Cerebellar nuclear complex (tissue), 1 donor: ENCODE results near the gene GFI1B.

Source experiments
- DNase-seq, 2 experiments: peaks; one replicate each; lab custom pipeline; 2025; lab: John Stamatoyannopoulos, UW

Gene GFI1B

DNA sequence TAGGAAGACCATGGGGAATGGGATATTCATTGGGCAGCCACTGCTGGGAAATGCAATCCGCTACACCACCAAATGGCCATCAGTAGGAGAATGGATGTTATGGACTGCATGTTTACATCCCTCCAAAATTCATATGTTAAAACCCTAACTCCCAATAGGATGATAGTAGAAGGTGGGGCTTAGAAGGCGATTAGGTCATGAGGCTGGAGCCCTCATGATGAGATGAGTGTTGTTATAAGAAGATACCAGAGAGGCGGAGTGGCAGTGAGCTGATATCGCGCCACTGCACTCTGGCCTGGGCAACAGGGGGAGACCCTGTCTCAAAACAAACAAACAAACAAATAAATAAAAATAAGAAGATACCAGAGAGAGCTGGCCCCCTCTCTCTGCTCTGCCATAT, 36.2 kb downstream of the GFI1B start:
- DNase-seq: no peak

DNA sequence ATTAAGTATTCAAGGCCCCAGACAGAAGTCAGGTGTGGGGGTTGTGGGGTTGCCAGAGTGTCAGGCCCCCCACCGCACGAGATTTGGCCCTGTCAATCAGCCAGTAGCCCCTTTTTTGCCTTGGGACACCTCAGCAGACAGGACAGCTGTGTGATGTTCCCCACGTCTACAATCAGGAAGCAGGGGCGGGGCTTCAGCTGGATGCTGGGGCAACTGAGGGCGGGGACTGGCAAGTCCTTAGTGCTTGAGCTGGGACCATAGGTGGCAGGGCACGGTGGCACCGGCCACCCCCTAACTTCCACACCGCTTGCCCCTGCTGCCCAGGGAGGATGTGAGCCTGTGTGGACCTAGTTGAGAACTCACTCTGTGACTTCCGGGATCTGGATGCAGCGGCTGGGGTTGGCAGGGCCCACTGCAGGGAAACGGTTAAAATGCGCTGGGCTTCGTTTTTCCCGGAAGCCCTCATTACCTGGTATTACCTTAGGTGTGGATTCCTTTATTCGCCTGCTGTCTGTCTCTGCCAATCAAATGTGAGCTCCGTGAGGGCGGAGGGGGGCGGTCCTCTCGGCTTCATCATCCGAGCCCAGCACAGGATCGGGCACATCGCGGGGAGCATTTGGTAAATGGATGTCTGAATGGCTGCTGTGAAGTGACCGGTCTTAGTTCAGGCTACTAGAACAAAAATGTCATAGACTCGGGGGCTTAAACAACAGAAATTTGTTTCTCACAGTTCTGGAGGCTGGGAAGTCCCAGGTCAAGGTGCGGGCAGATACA, 44.8 kb downstream of the GFI1B start:
- DNase-seq: no peak

DNA sequence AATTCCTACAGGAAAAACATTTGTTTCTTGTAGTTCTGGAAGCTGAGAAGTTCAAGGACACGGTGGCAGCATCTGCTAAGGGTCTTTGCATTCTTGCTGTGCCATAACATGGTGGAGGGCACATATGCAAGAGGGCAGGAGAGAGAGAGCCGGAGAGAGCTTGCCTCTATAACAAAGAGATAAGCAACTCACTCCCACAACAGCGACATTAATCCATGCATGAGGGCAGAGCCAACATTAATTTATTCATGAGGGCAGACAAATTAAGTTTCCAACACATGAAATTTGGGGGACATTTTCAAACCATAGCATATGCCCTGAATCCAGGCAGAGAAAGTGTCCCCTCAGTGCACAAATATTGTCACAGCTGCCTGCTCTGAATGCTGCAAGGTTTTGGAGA, 47.9 kb downstream of the GFI1B start:
- DNase-seq: no peak

GRCh38 chr9:133027134-133027533, 48.6 kb downstream of the GFI1B start:
- no peak for DNase-seq

- no peak for DNase-seq
Observed at GRCh38 chr9:133028221-133028620, 49.7 kb downstream of the GFI1B start.

DNA sequence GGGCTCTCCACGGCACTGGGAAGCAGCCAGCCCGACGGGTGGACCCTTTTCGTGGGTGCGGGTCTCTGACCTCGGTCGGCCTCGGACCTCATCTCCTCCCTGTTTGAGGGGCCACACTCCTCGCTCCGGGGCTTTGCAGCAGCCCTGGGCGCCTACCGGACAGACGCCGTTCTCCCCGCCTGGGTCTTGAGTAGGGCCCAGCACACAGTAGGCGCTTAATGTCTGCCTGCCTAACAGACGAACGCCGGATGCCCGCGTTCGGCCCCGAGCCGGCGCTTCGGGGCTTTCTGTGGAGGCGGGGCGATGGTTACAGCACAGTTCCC, 51.5 kb downstream of the GFI1B start:
- DNase-seq: no peak

GRCh38 chr9:133030317-133031129, 52.0 kb downstream of the GFI1B start, which contains the start of gene GTF3C5:
GTF3C5 (plus strand) TSS chr9:133030997; CDS start chr9:133031012, 15 bp downstream.
- DNase-seq: peak; percentile 81 to 96

GRCh38 chr9:133031130-133031422, 52.6 kb downstream of the GFI1B start:
- no peak for DNase-seq

- no peak for DNase-seq
Observed at GRCh38 chr9:133031496-133031911, 53.0 kb downstream of the GFI1B start.

DNA sequence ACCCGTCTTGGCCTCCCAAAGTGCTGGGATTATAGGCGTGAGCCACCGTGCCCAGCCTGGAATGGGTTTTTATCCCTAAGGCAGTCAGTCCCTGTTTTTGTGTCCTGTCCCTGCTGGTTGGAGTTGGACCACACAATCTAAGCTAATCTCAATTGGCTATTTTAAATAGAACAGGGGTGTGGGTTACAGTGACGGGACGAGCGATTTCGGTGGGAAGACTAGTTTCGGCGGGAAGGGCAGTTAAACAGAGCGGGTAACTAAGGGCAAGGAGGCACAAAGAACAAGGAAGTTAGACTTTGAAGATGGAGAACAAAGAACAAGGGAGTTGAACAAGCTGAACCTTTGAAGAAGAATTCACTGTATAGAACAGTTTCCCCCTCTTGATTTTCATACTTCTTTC, 53.7 kb downstream of the GFI1B start:
- no peak for DNase-seq

- no peak for DNase-seq
Observed at GRCh38 chr9:133035669-133036068, 57.2 kb downstream of the GFI1B start.

GRCh38 chr9:133037775-133038515, 59.5 kb downstream of the GFI1B start:
- DNase-seq: no peak

DNA sequence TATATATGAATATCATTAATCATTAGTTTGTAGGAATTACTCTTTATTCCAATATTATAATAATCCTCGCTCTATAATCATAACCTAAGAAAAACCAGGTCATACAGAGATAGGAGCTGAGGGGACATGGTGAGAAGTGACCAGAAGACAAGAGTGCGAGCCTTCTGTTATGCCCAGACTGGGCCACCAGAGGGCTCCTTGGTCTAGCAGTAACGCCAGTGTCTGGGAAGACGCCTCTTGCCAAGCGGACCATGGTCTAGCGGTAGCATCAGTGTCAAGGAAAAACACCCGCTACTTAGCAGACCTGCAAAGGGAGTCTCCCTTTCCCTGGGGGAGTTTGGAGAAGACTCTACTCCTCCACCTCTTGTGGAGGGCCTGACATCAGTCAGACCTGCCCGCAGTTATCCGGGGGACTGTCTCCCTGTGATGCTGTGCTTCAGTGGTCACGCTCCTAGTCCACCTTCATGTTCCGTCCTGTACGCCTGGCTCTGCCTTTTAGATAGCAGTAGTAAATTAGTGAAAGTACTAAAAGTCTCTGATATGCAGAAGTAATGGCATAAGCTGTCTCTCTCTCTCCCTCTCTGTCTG, 62.5 kb downstream of the GFI1B start:
- peak in 1 of 2 experiments; percentile 6 for DNase-seq
